ENCODE measurements around the gene AOPEP.

- TF ChIP-seq MAFK (conservative IDR thresholded peaks at IDR 0.05 in 1 of 2, IDR thresholded peaks at IDR 0.05 in 1 of 2; ENCODE audit: low read length in 2 of 2) (no peak), EP300 (IDR thresholded peaks at IDR 0.05; ENCODE audit: low read depth in 2 of 2, low read length in 2 of 2) (no peak), EP300 (CRISPR knock-in tag; IDR thresholded peaks at IDR 0.05; ENCODE audit: borderline replicate concordance) (no peak), MAFF (IDR thresholded peaks at IDR 0.05; ENCODE audit: low read depth, low read length) (no peak), ELF3 (CRISPR knock-in tag; IDR thresholded peaks at IDR 0.05) (no peak), SNAPC2 (CRISPR knock-in tag; IDR thresholded peaks at IDR 0.05) (no peak), MTA1 (CRISPR knock-in tag; IDR thresholded peaks at IDR 0.05; ENCODE audit: borderline replicate concordance) (no peak)
- TF ChIP-seq, protein P1, sequence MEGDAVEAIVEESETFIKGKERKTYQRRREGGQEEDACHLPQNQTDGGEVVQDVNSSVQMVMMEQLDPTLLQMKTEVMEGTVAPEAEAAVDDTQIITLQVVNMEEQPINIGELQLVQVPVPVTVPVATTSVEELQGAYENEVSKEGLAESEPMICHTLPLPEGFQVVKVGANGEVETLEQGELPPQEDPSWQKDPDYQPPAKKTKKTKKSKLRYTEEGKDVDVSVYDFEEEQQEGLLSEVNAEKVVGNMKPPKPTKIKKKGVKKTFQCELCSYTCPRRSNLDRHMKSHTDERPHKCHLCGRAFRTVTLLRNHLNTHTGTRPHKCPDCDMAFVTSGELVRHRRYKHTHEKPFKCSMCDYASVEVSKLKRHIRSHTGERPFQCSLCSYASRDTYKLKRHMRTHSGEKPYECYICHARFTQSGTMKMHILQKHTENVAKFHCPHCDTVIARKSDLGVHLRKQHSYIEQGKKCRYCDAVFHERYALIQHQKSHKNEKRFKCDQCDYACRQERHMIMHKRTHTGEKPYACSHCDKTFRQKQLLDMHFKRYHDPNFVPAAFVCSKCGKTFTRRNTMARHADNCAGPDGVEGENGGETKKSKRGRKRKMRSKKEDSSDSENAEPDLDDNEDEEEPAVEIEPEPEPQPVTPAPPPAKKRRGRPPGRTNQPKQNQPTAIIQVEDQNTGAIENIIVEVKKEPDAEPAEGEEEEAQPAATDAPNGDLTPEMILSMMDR (CRISPR knock-in tag; IDR thresholded peaks at IDR 0.05) = no peak
Measured at GRCh38 chr9:95103871-95104580, 377.5 kb downstream of the AOPEP start.
